BLaER1 (cell line): ENCODE results near the gene NIPSNAP3A.

Experiments used
- H3K27ac ChIP-seq: shearing (Covaris generic); formaldehyde crosslinking; 2 replicates; pipeline ENCODE4 v1.8.1; 2022
- H3K27me3 ChIP-seq: shearing (Covaris generic); formaldehyde crosslinking; 2 replicates; pipeline ENCODE4 v1.8.1; 2022
- H3K36me3 ChIP-seq: shearing (Covaris generic); formaldehyde crosslinking; 2 replicates; pipeline ENCODE4 v1.8.1; 2022
- H3K4me1 ChIP-seq: shearing (Covaris generic); formaldehyde crosslinking; 2 replicates; pipeline ENCODE4 v1.8.1; 2022
- H3K4me2 ChIP-seq: shearing (Covaris generic); formaldehyde crosslinking; 2 replicates; pipeline ENCODE4 v1.8.1; 2022
- H3K4me3 ChIP-seq: shearing (Covaris generic); formaldehyde crosslinking; 2 replicates; pipeline ENCODE4 v1.8.1; 2022
- H3K9ac ChIP-seq: shearing (Covaris generic); formaldehyde crosslinking; 2 replicates; pipeline ENCODE4 v1.8.1; 2022
- H3K9me3 ChIP-seq: shearing (Covaris generic); formaldehyde crosslinking; 2 replicates; pipeline ENCODE4 v1.8.1; 2022
- H4K20me1 ChIP-seq: shearing (Covaris generic); formaldehyde crosslinking; 2 replicates; pipeline ENCODE4 v1.8.1; 2022
- Cebpa-rat ChIP-seq: shearing (Covaris generic); IDR thresholded peaks from 2 replicates; pipeline ENCODE4 v1.8.1; 2022

NIPSNAP3A gene

DNA sequence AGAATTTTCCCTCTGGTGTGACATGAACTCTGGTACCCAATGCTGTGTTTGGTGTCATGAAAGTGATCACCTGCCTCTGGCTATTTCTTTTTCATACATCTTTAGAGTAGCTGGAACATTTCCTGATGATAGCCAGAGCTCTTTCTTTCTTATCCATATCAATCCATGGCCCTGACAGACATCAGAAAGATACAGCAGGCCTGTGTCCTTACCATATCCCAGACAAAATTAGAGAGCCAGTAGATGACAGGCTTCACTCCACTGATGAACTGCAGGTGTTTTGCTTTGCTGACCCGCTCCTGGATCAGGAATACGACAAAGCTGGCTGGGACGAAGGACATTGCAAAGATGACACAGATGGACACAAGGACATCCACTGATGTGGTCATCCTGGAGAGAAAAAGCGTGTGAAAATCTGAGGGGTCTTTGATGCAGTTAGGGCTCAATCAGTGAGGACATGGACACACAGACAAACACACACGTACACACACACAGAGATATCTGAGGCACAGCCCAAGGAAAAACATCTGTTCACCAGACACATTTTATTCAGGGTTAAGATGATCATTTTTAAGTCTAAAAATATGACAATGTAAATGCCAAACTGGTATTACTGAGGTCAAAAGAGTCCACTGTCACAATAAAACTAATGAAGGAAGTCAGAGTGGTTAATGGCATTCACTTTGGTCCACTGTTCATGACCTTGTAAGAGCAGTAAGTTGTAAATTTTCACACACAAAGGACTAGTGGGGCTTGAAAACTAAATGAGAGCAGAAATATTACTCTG lies 50.9 kb downstream of the NIPSNAP3A start:
- H3K4me3 ChIP-seq: no peak overlapping the region
- no peak overlapping the region for H3K27ac ChIP-seq
- peaks cover 99% of the 10 kb centered on the region for H3K36me3 ChIP-seq
- H3K4me1 ChIP-seq: no peaks in the 10 kb centered on the region
- H4K20me1 ChIP-seq: peaks cover 92% of the 10 kb centered on the region
- no peaks in the 10 kb centered on the region for H3K9me3 ChIP-seq
- no peak overlapping the region for H3K4me2 ChIP-seq
- no peak overlapping the region for H3K9ac ChIP-seq
- no peaks in the 10 kb centered on the region for H3K27me3 ChIP-seq
- no peak for TF ChIP-seq Cebpa-rat

DNA sequence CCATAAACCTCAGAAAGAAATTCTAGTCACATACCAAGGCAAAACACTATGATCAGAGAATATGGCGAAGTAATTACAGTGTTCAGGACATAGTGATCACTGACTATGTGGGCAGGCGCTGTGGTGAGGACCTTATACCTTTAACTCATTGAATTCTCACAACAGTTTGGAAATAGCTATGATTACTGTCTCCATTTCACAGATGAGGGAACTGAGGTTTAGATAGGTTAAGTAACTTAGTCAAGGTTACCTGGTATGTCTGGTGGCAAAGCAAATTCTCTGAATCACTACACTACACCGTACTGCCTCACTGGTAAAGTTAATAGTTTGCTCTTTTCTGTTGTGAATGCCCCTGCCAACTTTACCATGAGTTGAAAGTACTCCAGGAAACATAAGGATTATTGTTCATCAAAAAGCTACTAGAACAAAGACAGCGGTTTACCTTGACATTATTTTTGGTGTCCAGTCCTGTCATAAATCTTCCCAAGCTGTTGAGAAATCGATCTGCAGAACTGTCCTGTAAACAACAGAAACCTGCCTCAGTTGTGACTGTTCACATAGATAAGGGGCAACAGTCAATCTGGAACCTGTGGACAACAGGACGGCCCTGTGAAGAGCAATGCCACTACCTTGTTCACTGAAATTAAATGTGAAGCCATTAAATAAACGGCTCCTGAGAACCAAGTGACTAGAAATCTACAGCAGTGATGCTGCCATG lies 52.7 kb downstream of the NIPSNAP3A start:
- H3K9me3 ChIP-seq: no peaks in the 10 kb centered on the region
- peaks cover 100% of the 10 kb centered on the region for H3K36me3 ChIP-seq
- no peaks in the 10 kb centered on the region for H3K27me3 ChIP-seq
- H3K4me1 ChIP-seq: no peaks in the 10 kb centered on the region
- H4K20me1 ChIP-seq: peaks cover 95% of the 10 kb centered on the region
- no peak overlapping the region for H3K4me2 ChIP-seq
- H3K4me3 ChIP-seq: no peak overlapping the region
- TF ChIP-seq Cebpa-rat: no peak
- H3K27ac ChIP-seq: no peak overlapping the region
- H3K9ac ChIP-seq: no peak overlapping the region

DNA sequence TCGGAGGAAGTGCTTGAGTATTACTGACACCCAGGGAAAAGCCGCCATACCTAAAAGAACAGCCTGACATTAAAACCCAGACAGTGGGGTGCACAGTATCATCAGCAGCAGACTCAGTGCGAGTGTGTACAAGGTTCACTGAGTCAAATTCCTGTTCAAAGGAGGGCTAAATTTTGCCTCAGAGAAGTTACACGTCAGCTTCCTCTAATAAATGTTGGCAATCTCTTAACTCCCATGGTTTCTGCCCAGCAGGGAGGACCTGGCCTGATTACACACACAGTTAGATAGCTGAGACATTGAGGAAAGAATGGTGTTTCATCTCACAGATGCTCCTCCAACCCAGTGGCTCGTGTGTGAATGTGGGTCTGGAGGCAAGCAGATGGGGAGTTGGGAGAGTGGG lies 54.6 kb downstream of the NIPSNAP3A start:
- H3K27ac ChIP-seq: no peak overlapping the region
- H3K27me3 ChIP-seq: no peaks in the 10 kb centered on the region
- no peaks in the 10 kb centered on the region for H3K4me1 ChIP-seq
- H3K36me3 ChIP-seq: peaks cover 100% of the 10 kb centered on the region
- H3K9me3 ChIP-seq: no peaks in the 10 kb centered on the region
- TF ChIP-seq Cebpa-rat: no peak
- H3K9ac ChIP-seq: no peak overlapping the region
- H3K4me3 ChIP-seq: no peak overlapping the region
- H4K20me1 ChIP-seq: peaks cover 95% of the 10 kb centered on the region
- H3K4me2 ChIP-seq: no peak overlapping the region

GRCh38 chr9:104802906-104803305 lies 55.4 kb downstream of the NIPSNAP3A start:
- H3K36me3 ChIP-seq: peaks cover 99% of the 10 kb centered on the region
- no peaks in the 10 kb centered on the region for H3K4me1 ChIP-seq
- no peaks in the 10 kb centered on the region for H3K9me3 ChIP-seq
- H3K27ac ChIP-seq: no peak overlapping the region
- no peaks in the 10 kb centered on the region for H3K27me3 ChIP-seq
- H3K4me3 ChIP-seq: no peak overlapping the region
- H3K9ac ChIP-seq: no peak overlapping the region
- no peak for TF ChIP-seq Cebpa-rat
- H4K20me1 ChIP-seq: peaks cover 97% of the 10 kb centered on the region
- no peak overlapping the region for H3K4me2 ChIP-seq

- no peak for TF ChIP-seq Cebpa-rat
- Histone ChIP-seq H3K4me3 (no peak overlapping the region), H4K20me1 (peaks cover 97% of the 10 kb centered on the region), H3K27ac (no peak overlapping the region), H3K9ac (no peak overlapping the region), H3K9me3 (no peaks in the 10 kb centered on the region), H3K36me3 (peaks cover 99% of the 10 kb centered on the region), H3K4me2 (no peak overlapping the region), H3K4me1 (no peaks in the 10 kb centered on the region), H3K27me3 (no peaks in the 10 kb centered on the region)
Measured at GRCh38 chr9:104805441-104805840, 58.0 kb downstream of the NIPSNAP3A start.

DNA sequence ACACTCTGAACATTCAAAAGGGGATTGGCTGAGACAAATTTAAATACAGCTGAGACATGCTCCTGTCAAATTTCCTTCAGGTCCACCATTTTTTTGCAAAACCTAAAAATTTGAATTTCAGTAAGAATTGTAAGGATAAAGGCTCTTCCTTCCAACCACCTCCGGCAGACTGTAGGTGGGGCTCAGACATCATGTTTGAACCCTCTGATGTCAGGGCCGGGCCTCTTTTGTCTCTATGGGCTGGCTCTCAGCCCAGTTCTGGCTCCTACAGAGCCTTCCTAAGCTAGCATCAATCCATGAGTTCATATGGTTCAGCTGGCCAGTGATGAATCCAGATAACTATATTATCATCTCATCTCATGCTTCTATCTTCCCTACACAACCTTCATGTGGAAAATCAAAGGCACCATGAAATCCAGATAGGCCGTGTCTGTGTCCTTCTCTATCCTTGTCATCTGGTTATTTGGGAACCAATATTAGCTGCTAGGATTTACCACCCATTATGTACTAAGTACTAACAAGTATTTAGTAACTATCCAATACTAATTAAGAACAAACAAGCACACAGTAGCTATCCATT lies 60.6 kb downstream of the NIPSNAP3A start:
- H3K9ac ChIP-seq: no peak overlapping the region
- TF ChIP-seq Cebpa-rat: no peak
- H3K36me3 ChIP-seq: peaks cover 99% of the 10 kb centered on the region
- no peaks in the 10 kb centered on the region for H3K4me1 ChIP-seq
- H3K9me3 ChIP-seq: no peaks in the 10 kb centered on the region
- peaks cover 100% of the 10 kb centered on the region for H4K20me1 ChIP-seq
- H3K4me2 ChIP-seq: no peak overlapping the region
- H3K4me3 ChIP-seq: no peak overlapping the region
- H3K27me3 ChIP-seq: no peaks in the 10 kb centered on the region
- no peak overlapping the region for H3K27ac ChIP-seq
